CD4-positive, alpha-beta memory T cell (primary cell): ENCODE measurements around the gene SAT1. TPM values are rescaled to one million over a fixed set of nuclear protein-coding genes. Genes with fewer than 3 reads are reported as not detected.
A peak's percentile ranks its signal among the peaks of the same experiment; 100 is the strongest.

Experiments
- CTCF ChIA-PET: fragments of 350-600 bp; sonication (Branson Sonifier 250); formaldehyde crosslinking; loops from one replicate; lab custom pipeline; 2021; ENCODE audit warnings: inconsistent platforms; ENCODE audit not compliant: partially characterized antibody; lab: Charles Lee
- POLR2A ChIA-PET: fragments of 350-600 bp; sonication (Branson Sonifier 250); formaldehyde crosslinking; loops from one replicate; lab custom pipeline; 2021; ENCODE audit not compliant: partially characterized antibody; lab: Charles Lee
- DNase-seq, 5 donors: peaks; one replicate each; pipeline versions ENCODE4 v3.0.0 to v3.0.0-alpha.2; 2020 to 2022; ENCODE audit warnings: mixed read lengths in 1 of 5
- H3K27ac ChIP-seq: one replicate; pipeline ENCODE4 v1.7.0; 2013; ENCODE audit warnings: low read depth, low read length
- H3K27me3 ChIP-seq: 2 replicates; pipeline ENCODE4 v1.7.0; 2013; ENCODE audit warnings: mild to moderate bottlenecking, low read length, moderate library complexity; ENCODE audit not compliant: insufficient read depth
- H3K36me3 ChIP-seq: 2 replicates; pipeline ENCODE4 v1.7.0; 2013; ENCODE audit warnings: mild to moderate bottlenecking, low read length, moderate library complexity; ENCODE audit not compliant: insufficient read depth
- H3K4me1 ChIP-seq: 2 replicates; pipeline ENCODE4 v1.7.0; 2013; ENCODE audit warnings: mild to moderate bottlenecking, low read length, moderate library complexity; ENCODE audit not compliant: insufficient read depth
- H3K4me3 ChIP-seq, 2 donors: one replicate each; pipeline ENCODE4 v1.7.0; 2013; ENCODE audit warnings: low read length in 2 of 2, mild to moderate bottlenecking in 1 of 2
- H3K9me3 ChIP-seq, 2 donors: one replicate each; pipeline ENCODE4 v1.7.0; 2013; ENCODE audit warnings: low read length in 2 of 2, control low read depth in 1 of 2; ENCODE audit not compliant: control insufficient read depth in 1 of 2
- H3K27ac Mint-ChIP-seq, 7 donors: one replicate each; pipeline ENCODE4 v1.8.0; 2020 to 2021; ENCODE audit warnings: mixed read lengths in 7 of 7, mild to moderate bottlenecking in 6 of 7, inconsistent platforms in 3 of 7, moderate library complexity in 3 of 7
- H3K27me3 Mint-ChIP-seq, 2 donors: one replicate each; pipeline ENCODE4 v1.8.0; 2020 to 2021; ENCODE audit warnings: mixed read lengths in 2 of 2
- H3K36me3 Mint-ChIP-seq, 2 donors: one replicate each; pipeline ENCODE4 v1.8.0; 2020 to 2021; ENCODE audit warnings: mixed read lengths in 2 of 2, inconsistent platforms in 1 of 2, mild to moderate bottlenecking in 1 of 2
- H3K4me1 Mint-ChIP-seq, 4 donors: one replicate each; pipeline ENCODE4 v1.8.0; 2020 to 2021; ENCODE audit warnings: mixed read lengths in 4 of 4, mild to moderate bottlenecking in 1 of 4
- H3K4me3 Mint-ChIP-seq, 8 donors: one replicate each; pipeline ENCODE4 v1.8.0; 2020 to 2021; ENCODE audit warnings: mixed read lengths in 8 of 8, mild to moderate bottlenecking in 7 of 8, moderate library complexity in 6 of 8, inconsistent platforms in 3 of 8
- H3K9me3 Mint-ChIP-seq, 8 donors: one replicate each; pipeline ENCODE4 v1.8.0; 2020 to 2021; ENCODE audit warnings: mixed read lengths in 8 of 8, mild to moderate bottlenecking in 5 of 8, inconsistent platforms in 3 of 8, moderate library complexity in 1 of 8
- intact Hi-C: fragments of 100-400 bp; cut with micrococcal nuclease; formaldehyde crosslinking; loops from one replicate; pipeline ENCODE4 v1.15.1; 2023
- polyA plus RNA-seq, 2 donors: library from polyadenylated mRNA; unstranded; fragments of 300-500 nt; fragmentation: Illumina TruSeq; gene quantifications; one replicate each; pipeline ENCODE4 v1.2.3, GENCODE V29; 2021
- total RNA-seq, 2 experiments: library from RNA; stranded (reverse); gene quantifications; one replicate each; pipeline ENCODE4 v1.2.3, GENCODE V29; 2021

The SAT1 gene
- total and polyA plus RNA-seq, 4 experiments from 2014 or later, result 127 to 145 (median 137) TPM

DNA sequence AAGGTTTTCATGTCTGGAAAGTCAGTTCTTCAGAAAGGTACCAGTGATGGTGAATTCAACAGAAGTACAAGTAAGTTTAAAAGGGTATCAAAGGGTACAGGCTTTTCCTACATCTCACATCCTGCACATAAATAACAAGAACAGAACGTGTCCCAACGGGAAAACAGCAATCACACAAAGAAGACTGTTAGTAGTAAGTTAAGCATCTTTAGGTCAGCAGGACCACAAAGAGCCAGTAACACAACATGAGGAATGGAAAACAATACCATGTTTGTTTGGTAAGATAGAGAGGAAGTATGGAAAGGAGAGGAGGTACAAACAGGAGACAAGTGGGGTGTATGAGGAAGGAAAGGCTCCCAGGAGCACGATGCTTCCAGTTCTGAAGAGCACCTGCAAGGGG, 43.2 kb downstream of the SAT1 start:
- intact Hi-C loops, result no loop called here
- H3K27ac ChIP-seq, result no peak overlapping the region
- H3K4me3 Mint-ChIP-seq, result no peak overlapping the region
- H3K9me3 ChIP-seq, result no peaks in the 10 kb centered on the region
- POLR2A ChIA-PET, result no interaction called here
- H3K27ac Mint-ChIP-seq, result no peak overlapping the region
- no peaks in the 10 kb centered on the region for H3K4me1 Mint-ChIP-seq
- no peaks in the 10 kb centered on the region for H3K27me3 Mint-ChIP-seq
- no peak for DNase-seq
- H3K27me3 ChIP-seq, result no peaks in the 10 kb centered on the region
- H3K4me1 ChIP-seq, result no peaks in the 10 kb centered on the region
- no peak overlapping the region for H3K4me3 ChIP-seq
- H3K36me3 ChIP-seq, result no peaks in the 10 kb centered on the region
- CTCF ChIA-PET, result no interaction called here
- H3K9me3 Mint-ChIP-seq, result no peaks in the 10 kb centered on the region
- no peaks in the 10 kb centered on the region for H3K36me3 Mint-ChIP-seq

- intact Hi-C loops, result no loop called here
- H3K4me3 ChIP-seq, result no peak overlapping the region
- Mint-ChIP-seq H3K27ac (no peak overlapping the region), H3K4me1 (no peaks in the 10 kb centered on the region), H3K36me3 (no peaks in the 10 kb centered on the region), H3K9me3 (no peaks in the 10 kb centered on the region), H3K27me3 (no peaks in the 10 kb centered on the region), H3K4me3 (no peak overlapping the region)
- ChIA-PET POLR2A (no interaction called here), CTCF (no interaction called here)
- no peak overlapping the region for H3K27ac ChIP-seq
- no peaks in the 10 kb centered on the region for H3K4me1 ChIP-seq
- no peak for DNase-seq
- no peaks in the 10 kb centered on the region for H3K27me3 ChIP-seq
- no peaks in the 10 kb centered on the region for H3K9me3 ChIP-seq
- H3K36me3 ChIP-seq, result no peaks in the 10 kb centered on the region
Observed at GRCh38 chrX:23826653-23827052, 43.7 kb downstream of the SAT1 start.

DNA sequence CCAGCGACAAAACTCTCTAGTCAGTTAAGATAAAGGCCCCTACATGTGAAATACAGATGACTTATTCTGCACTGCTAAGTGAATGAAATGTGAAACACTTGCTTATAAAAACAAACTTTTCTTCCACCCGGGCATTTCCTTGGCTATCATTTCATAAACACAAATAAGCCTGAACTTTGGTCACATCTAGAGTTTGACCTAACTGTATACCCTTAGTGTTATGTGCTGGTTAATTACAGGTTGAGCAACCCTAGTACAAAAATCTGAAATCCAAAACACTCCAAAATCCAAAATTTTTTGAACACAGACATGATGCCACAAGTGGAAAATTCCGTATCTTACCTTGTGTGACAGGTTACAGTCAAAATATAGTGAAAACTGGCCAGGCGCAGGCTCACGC, 45.9 kb downstream of the SAT1 start:
- CTCF ChIA-PET, result no interaction called here
- intact Hi-C loops, result no loop called here
- no peak overlapping the region for H3K4me3 Mint-ChIP-seq
- no peaks in the 10 kb centered on the region for H3K27me3 Mint-ChIP-seq
- H3K36me3 Mint-ChIP-seq, result no peaks in the 10 kb centered on the region
- no peaks in the 10 kb centered on the region for H3K4me1 ChIP-seq
- POLR2A ChIA-PET, result no interaction called here
- no peaks in the 10 kb centered on the region for H3K27me3 ChIP-seq
- peaks cover 0 to 1% (median 0%) of the 10 kb centered on the region in 4 donors for H3K4me1 Mint-ChIP-seq
- no peak overlapping the region for H3K27ac Mint-ChIP-seq
- H3K9me3 ChIP-seq, result no peaks in the 10 kb centered on the region
- no peak overlapping the region for H3K4me3 ChIP-seq
- H3K36me3 ChIP-seq, result no peaks in the 10 kb centered on the region
- no peaks in the 10 kb centered on the region for H3K9me3 Mint-ChIP-seq
- H3K27ac ChIP-seq, result no peak overlapping the region
- no peak for DNase-seq

DNA sequence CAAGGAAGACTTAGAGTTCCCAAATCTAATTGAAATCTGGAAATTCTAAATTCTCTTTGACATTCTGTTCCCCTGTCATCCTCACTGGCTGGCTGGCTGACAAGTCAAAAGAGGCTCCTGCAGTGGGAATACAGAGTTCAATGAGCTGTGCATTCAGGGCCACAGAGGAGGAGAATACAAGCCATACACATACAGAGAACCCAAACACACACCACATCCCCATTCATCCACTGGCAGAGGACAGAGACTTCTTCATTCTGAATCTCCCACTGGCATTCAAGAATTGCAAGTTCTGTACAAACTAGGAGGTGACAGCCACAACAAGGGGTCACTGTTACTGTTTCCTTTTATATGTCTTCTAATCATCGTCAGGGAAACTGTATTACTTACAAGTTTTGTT, 49.7 kb downstream of the SAT1 start:
- Mint-ChIP-seq H3K36me3 (no peaks in the 10 kb centered on the region), H3K4me3 (no peak overlapping the region), H3K4me1 (peaks cover 0 to 1% (median 0%) of the 10 kb centered on the region in 4 donors), H3K27me3 (no peaks in the 10 kb centered on the region), H3K27ac (peak overlapping the region in 1 of 7 donors; percentile 56), H3K9me3 (no peaks in the 10 kb centered on the region)
- no peak for DNase-seq
- ChIA-PET CTCF (no interaction called here), POLR2A (no interaction called here)
- intact Hi-C loops, result no loop called here
- no peak overlapping the region for H3K4me3 ChIP-seq
- no peaks in the 10 kb centered on the region for H3K4me1 ChIP-seq
- H3K27me3 ChIP-seq, result no peaks in the 10 kb centered on the region
- H3K36me3 ChIP-seq, result no peaks in the 10 kb centered on the region
- H3K9me3 ChIP-seq, result no peaks in the 10 kb centered on the region
- H3K27ac ChIP-seq, result no peak overlapping the region

Other genes with a start within 250 kb of the SAT1 start
- 10 to 100 TPM; 13.1 to 13.4 TPM for gene PRDX4, start 115.7 kb upstream of the SAT1 start, total RNA-seq
- gene PRDX4, start 115.7 kb upstream of the SAT1 start, polyA plus RNA-seq, result 10 to 100 TPM; 64.9 to 65.5 TPM
- 10 to 100 TPM; 21.2 to 25.2 TPM for gene ACOT9, start 39.9 kb upstream of the SAT1 start, total RNA-seq
- gene ACOT9, start 39.9 kb upstream of the SAT1 start, polyA plus RNA-seq, result 10 to 100 TPM; 22.5 to 28.1 TPM
- gene APOO, start 124.8 kb downstream of the SAT1 start, total RNA-seq, result 1 to 10 TPM; 5.1 to 7.9 TPM
- 10 to 100 TPM; 18.4 to 18.9 TPM for gene APOO, start 124.8 kb downstream of the SAT1 start, polyA plus RNA-seq
- gene CXorf58, start 124.8 kb downstream of the SAT1 start, total RNA-seq, result not detected
- gene CXorf58, start 124.8 kb downstream of the SAT1 start, polyA plus RNA-seq, result under 1 TPM in 1 of 2 donors, not detected in 1; 0.14 TPM
- gene KLHL15, start 244.0 kb downstream of the SAT1 start, total RNA-seq, result 1 to 10 TPM; 7.3 to 7.9 TPM
- gene KLHL15, start 244.0 kb downstream of the SAT1 start, polyA plus RNA-seq, result 1 to 10 TPM; 1.3 to 1.5 TPM